ENCODE results near the gene ST8SIA5. TPM values are rescaled to one million over a fixed set of nuclear protein-coding genes. Genes with fewer than 3 reads are reported as not detected.

ST8SIA5 gene
- total and polyA plus RNA-seq, 2 of the 4 experiments (the other 2 are of a cell fraction): 0.03 TPM; not detected in 1

GRCh38 chr18:46686186-46686585, 70.7 kb downstream of the ST8SIA5 start:
- no peak for ATAC-seq (ENCODE audit: low read depth)
- TF ChIP-seq MAZ (IDR thresholded peaks at IDR 0.05; ENCODE audit: borderline replicate concordance, low read depth, low read length): no peak
- TF ChIP-seq RFX5 (IDR thresholded peaks at IDR 0.05; ENCODE audit: low read depth, low read length): no peak
- TF ChIP-seq SMC3 (IDR thresholded peaks at IDR 0.05; ENCODE audit: low read depth, low read length): no peak
- no peak for TF ChIP-seq ELK1 (IDR thresholded peaks at IDR 0.05; ENCODE audit: borderline replicate concordance, low read depth, low read length)
- no peak for TF ChIP-seq RAD21 (IDR thresholded peaks at IDR 0.05; ENCODE audit: low read length)
- no peak for TF ChIP-seq CTCF (conservative IDR thresholded peaks at IDR 0.05; ENCODE audit: low read depth, low read length)
- TF ChIP-seq CEBPB (IDR thresholded peaks at IDR 0.05; ENCODE audit: low read depth, low read length): no peak
- TF ChIP-seq NFE2L2 (IDR thresholded peaks at IDR 0.05; ENCODE audit: low read depth, low read length): no peak
- TF ChIP-seq RCOR1 (IDR thresholded peaks at IDR 0.05; ENCODE audit: insufficient replicate concordance, low read length): no peak
- no peak overlapping the region for H3K23ac ChIP-seq (ENCODE audit: low read depth, low read length)
- H2AFZ ChIP-seq (replicated peaks; ENCODE audit: low read length, poor library complexity): peak overlapping the region; percentile 29
- no peak overlapping the region for H3K18ac ChIP-seq (ENCODE audit: low read depth, low read length)
- H4K8ac ChIP-seq (ENCODE audit: low read depth in 2 of 2, low read length in 2 of 2): no peak overlapping the region
- no peak overlapping the region for H2AK5ac ChIP-seq (ENCODE audit: low read depth, low read length)
- H3K27ac ChIP-seq (ENCODE audit: insufficient read depth, low read length): no peak overlapping the region
- H3K9ac ChIP-seq (ENCODE audit: low read depth, low read length): no peak overlapping the region
- no peak overlapping the region for H2BK5ac ChIP-seq (ENCODE audit: low read depth, low read length, poor library complexity, severe bottlenecking)
- DNase-seq: no peak
- H3K4me3 ChIP-seq (ENCODE audit: insufficient read depth, low read depth, low read length): no peak overlapping the region
- ChIA-PET POLR2A (ENCODE audit: unreplicated experiment) (no interaction called here), CTCF (no interaction called here)
- no peaks in the 10 kb centered on the region for H3K9me3 ChIP-seq (ENCODE audit: control insufficient read depth, insufficient read depth, low read length)
- H3K79me1 ChIP-seq (ENCODE audit: low read depth in 1 of 2, low read length in 2 of 2): no peaks in the 10 kb centered on the region
- no TSS peak for BruUV-seq (replicated peaks)
- no peaks in the 10 kb centered on the region; the same call in 1 of the 2 replicates for H3K27me3 ChIP-seq (ENCODE audit: control insufficient read depth, insufficient read depth, low read length)
- H4K91ac ChIP-seq (ENCODE audit: insufficient read depth, low read depth, low read length): no peak overlapping the region
- H2AK9ac ChIP-seq (replicated peaks; ENCODE audit: low read depth, low read length, poor library complexity): no peak overlapping the region
- H3K4me2 ChIP-seq (ENCODE audit: low read depth, low read length): no peak overlapping the region
- H2BK20ac ChIP-seq (ENCODE audit: low read depth, low read length): no peak overlapping the region
- no peaks in the 10 kb centered on the region for H4K20me1 ChIP-seq (ENCODE audit: insufficient read depth, low read length)
- in situ Hi-C loops (cut with MboI; ENCODE audit: low sequenced_read_pairs) (no loop called here), dilution Hi-C loops (cut with HindIII; ENCODE audit: low sequenced_read_pairs, unreplicated experiment) (no loop called here), intact Hi-C loops (cut with micrococcal nuclease) (no loop called here)
- WGBS, 2 experiments (ENCODE audit: extremely low coverage in 2 of 2, insufficient read length in 1 of 2): 80% methylated on average over 3 of the region's 9 CpGs; no CpG with 5 or more reads in 1 of the 2 experiments
- H3K14ac ChIP-seq (replicated peaks; ENCODE audit: low read depth, low read length): no peak overlapping the region
- H2BK15ac ChIP-seq (ENCODE audit: low read depth, low read length): no peak overlapping the region
- no peak overlapping the region for H4K5ac ChIP-seq (ENCODE audit: low read depth, low read length)
- H2BK120ac ChIP-seq (ENCODE audit: low read depth, low read length): no peak overlapping the region
- H3K4ac ChIP-seq (ENCODE audit: low read depth, low read length): no peak overlapping the region
- H3K36me3 ChIP-seq (ENCODE audit: control insufficient read depth, insufficient read depth, low read length): no peaks in the 10 kb centered on the region
- no peaks in the 10 kb centered on the region for H3K9me1 ChIP-seq (ENCODE audit: insufficient read depth, low read length)
- H3K4me1 ChIP-seq (ENCODE audit: control insufficient read depth, insufficient read depth, low read length): no peaks in the 10 kb centered on the region
- no peak overlapping the region for H3K56ac ChIP-seq (ENCODE audit: extremely low read depth, insufficient read depth, low read length)
